HG03575 (cell line): Measurements from ENCODE around the gene PPP2R3A.

Experiments
- ATAC-seq: cut with Tn5 transposase; IDR thresholded peaks from one replicate; pipeline ENCODE4 v1.9.1; 2021; ENCODE audit not compliant: unreplicated experiment, insufficient number of reproducible peaks, low FRiP score; ENCODE audit errors: extremely low read depth

Gene PPP2R3A

DNA sequence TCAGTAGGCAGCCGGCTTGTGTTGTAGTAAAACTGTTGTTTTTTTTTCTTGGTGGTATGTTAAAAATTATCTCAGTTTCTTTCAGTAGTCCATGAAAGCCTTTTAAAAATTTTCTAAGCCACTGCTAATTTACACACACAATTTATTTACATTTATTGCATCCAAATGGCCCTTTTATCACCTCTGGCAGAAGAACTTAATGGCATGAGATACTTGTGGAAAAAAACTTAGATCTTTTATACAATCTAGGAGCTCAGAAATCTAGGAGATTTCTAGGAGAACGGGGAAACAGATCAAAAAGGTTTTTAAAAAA, 1.4 kb downstream of the PPP2R3A start:
- ATAC-seq, result no peak

DNA sequence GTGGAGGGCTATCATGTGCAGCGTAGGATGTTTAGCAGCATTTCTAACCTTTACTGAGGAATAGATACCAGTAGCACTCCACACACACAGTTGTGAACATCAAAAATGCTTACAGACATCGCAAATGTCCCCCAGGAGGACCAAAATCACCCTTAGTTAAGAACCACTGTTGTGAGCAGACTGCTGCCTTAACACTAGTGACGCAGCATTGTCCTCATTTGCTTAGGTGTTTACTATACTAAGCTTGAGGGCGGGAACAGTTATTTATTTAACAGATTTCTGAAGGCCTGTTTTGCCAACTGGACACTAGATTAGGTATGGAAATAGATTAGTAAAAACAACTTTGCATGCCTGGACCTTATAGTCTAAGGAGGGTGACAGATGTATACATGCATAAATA, 2.3 kb downstream of the PPP2R3A start:
- no peak for ATAC-seq

DNA sequence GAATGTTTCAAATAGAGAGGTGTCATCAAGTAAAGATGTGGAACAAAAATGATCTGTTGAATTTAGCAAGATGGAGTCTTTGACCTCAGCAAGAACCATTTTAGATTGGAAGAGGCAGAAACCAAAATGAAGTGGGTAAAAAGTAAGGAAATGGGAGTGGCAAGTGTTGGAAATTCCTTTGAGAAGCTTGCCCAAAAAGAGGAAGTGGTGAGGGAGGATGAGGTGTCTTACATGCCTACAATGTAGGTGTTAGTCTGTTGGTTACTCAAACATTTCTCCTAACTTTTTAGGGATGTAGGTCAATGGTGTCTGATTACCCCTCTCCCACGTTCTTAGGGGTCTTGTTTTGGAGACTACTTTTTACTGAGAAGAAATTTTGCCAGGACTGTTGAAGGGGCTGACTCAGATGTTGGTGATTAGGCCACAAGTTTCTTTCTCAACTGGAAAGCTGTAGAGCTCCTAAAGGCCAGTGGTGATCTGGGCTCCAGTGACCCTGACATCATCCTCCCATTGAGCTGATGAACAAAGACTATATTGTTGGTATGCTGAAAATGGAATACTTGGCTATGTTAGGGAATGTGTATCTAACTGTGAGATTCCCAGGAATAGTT, 5.1 kb downstream of the PPP2R3A start:
- no peak for ATAC-seq

DNA sequence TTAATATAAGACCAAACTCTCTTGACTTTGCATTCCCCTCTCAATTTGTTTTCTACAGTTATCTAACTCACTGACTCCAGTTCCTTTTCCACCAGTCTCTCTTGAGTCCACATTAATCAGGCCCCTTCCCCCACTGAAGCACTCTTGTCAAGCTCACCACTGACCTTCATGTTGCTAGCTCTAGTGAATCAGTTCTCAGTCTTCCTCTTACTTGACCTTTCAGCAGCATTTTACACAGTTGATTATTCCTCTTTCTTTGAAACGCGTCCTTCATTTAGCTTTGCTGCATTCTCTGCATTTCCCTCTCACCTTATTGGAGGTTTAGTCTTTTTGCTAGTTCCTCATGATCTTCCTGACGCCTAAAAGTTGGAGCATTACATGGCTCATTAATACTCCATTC, 8.3 kb downstream of the PPP2R3A start:
- ATAC-seq, result no peak

DNA sequence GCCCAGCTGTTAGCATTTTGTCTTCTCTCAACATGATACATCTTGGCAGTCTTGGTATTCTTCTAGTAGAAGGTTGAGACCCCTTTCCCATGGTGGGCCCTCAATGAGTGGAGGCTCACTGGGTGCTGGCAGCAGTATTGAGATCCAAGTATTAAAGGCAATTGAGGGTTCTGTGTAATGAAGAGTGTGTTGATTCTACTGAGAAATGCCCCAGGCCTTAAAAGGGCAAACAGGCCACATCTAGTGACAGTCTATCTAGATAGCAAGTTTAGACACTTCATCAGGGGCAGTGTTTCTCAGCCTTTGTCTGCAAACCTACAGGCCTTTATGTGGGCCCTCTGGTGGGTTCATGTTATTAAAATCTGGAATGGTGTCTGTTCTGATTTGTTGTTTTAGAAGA, 9.5 kb downstream of the PPP2R3A start:
- no peak for ATAC-seq

DNA sequence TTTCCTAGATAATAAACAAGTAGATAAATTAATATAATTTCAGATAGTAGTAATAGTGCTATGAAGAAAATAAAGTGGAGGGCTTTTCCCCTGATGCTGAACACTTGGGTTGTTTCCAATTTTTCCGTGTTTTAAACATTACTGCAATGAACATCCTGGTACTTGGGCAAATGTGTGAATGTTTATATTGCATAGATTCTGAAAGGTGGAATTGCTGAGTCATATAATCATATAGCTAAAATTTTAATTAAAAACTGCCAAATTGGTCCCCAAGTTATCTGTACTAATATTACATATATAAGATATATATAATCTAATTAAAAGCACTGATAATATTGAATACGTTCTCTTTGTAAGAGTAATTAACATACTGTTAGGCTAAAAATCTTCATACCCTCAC, 10.0 kb downstream of the PPP2R3A start:
- ATAC-seq, result no peak

DNA sequence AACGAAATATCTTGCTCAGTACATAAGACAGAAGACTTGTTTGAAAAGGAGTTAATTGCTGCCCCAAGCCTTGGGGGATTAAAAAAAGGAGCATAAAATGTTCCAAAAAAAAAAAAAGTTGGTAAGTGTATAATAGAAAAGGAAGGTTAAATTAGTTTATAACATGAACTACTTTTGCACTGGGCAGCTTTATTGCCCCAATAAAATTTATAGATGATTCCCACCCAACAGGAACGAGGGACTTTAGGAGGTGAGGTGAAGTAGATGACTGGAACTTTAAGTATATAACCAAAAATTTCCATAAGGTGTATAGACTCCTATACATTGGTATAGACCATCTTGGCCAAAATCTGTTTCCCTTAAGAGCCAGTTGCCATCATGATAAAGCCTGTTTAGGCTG, 14.8 kb downstream of the PPP2R3A start:
- no peak for ATAC-seq

DNA sequence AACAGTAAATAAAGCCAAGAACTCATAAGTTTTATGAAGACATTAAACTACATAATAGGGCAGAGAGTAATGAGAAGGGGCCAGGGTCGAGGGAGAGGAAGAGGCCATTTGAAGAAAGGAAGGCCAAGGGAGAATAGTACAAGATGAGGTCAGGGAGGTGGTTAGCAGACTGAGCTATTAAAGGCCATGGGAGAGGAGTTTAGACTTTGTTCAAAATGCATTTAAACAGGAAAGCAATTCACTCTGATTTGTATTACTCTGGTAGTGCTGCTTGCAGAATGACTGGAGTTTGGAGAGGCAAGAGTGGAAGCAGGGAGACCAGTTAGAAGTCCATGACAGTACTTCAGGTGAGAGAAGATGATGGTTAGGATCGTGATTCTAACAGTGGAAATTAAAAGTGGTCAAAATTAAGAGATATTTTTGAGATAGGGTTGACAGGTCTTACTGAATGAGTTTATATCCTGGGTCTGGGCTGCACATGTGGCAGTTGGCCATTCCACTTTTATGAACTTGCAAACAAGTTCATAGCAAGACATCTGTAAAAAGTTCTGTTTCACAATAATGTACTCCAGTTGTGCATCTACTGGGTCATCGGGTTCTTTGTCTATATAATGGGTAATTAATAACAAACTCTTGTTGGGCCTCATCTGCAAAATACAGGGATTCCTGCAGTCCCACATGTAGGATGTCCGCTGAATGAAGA, 16.3 kb downstream of the PPP2R3A start:
- no peak for ATAC-seq

DNA sequence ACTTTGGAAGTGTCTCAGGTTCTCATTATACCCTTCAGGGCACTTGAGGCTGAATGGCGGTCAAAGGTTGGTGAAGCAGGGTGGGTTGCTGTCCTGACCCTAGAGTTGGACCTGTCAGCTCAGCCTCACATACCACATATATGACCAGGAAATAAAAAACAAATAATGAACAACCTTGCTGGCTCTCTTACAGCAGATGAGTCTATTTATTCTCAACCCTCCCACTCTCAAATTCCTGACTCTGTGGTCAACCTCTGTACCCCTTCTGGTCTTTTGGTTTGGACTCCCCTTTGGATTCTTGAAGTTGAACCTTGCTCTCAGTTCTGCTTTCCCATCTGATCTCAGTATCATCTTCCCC, 16.9 kb downstream of the PPP2R3A start:
- no peak for ATAC-seq

DNA sequence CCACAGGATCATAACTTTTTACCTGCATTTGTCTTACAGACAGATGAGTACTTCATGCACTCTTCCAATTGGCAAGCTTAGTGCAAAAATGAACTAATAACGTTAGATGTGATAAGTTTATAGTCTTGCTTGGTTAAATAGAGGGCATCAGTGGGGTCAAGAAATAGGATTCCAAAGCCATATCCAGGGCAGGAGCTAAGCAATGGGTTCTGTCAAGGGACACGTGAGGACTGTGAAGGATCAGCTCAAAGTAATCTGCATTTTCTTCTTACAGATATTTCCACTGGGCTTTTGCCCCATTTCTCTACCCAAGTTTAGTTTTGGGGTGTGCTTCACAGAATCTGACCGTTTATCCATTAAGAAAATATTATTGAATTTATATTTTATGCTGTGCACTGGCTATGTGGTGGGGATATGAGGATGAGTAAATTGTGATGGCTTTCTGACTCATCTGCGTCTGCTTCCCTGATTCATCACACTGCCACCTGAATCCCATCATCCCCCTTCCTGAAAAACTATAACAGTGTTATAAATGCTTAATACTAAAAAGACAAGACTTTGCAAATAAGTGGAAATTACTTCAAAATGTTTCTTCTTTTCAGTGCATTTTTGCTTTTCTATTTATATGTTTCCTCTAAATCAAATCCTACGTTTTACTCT, 17.5 kb downstream of the PPP2R3A start:
- no peak for ATAC-seq

DNA sequence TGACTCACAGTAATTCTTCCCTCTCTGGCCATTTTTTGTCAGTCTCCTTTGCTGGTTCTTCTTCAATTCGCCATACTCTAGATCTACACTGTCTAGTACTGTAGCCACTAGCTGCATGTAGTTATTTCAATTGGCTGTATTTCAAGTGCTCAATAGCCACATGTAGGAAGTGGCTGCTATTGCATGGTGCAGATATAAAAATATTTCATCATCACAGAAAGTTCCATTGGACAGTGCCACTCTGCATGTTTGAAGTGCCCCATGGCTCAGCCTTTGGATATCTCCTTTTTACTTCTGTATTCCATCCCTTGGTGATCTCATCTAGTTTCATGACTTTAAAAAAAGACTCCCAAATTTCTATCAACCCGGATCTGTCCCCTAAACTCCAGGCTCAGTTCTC, 22.1 kb downstream of the PPP2R3A start:
- no peak for ATAC-seq

DNA sequence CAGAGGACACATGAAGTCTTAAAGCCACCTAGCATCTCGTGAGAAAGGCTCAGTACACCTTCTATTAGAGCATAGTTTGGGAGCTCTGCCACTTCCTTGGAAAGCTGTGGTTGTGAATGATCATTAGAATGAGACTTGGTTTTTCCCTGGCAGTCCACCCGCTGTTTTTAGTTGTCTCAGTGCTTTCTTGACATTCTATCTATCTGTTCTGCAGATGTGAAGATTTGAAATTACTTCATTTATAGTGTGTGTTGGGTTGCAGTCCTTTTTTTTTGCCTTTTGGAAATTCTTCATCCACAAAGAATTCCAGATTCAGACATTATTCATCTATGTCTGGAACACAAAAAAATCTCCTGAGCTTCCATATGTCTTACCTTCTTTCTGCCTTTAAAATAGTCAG, 23.7 kb downstream of the PPP2R3A start:
- ATAC-seq, result no peak

DNA sequence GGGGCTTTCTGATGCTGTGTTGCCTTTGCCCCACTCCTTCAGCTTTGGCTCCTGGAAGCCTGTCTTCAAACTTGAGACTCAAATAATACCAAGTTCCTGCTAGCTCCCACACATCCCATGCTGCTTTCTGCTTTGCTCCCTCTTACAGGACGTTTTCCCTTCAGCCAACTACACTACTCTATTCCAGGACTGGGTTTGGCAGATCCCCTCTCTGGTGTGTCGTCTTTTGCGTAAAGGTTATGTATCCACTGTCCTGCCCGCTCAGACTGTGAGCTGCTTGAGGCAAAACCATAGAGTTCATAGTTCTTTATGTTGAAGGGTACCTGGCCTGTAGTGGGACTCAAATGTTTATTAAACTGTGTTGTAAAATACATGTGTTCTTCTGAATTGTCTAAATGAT, 25.4 kb downstream of the PPP2R3A start:
- ATAC-seq, result no peak

DNA sequence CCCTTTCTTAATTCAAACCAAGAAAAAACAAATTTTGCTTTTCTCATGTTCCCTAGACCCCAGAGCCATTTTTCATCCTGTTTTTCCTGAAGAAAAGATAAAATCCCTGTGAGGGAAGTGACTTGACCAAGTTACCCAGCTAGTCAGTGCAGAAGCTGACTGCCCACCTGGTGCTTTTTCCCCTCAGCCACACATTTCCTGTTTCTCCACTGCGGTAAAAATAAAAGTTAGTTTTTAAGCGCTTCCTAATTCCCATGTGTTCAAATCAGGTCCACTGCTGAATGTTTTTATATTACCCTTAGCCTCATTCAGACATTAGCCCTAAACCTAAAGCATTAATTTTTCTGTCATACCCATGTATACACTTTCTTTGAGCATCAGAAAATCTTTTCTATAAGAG, 26.1 kb downstream of the PPP2R3A start:
- ATAC-seq, result no peak

DNA sequence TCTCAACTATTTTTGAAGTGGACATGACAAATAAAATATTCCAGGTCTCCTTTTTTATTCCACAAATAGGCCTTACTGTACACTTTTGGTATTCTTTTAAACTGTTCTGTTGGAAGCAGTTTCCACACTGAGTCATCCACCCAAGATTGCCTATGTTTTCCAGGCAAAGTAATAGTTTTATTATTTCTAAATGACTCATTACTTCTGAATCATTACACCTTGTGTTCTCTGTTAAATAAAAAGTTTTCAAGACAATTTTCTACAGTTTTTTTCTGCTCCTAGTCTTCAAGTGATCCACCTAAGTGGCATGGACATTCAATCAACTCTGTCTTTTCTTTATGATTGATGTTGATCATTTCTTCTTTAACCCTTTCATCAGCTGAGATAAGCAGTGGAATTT, 26.5 kb downstream of the PPP2R3A start:
- ATAC-seq, result no peak

DNA sequence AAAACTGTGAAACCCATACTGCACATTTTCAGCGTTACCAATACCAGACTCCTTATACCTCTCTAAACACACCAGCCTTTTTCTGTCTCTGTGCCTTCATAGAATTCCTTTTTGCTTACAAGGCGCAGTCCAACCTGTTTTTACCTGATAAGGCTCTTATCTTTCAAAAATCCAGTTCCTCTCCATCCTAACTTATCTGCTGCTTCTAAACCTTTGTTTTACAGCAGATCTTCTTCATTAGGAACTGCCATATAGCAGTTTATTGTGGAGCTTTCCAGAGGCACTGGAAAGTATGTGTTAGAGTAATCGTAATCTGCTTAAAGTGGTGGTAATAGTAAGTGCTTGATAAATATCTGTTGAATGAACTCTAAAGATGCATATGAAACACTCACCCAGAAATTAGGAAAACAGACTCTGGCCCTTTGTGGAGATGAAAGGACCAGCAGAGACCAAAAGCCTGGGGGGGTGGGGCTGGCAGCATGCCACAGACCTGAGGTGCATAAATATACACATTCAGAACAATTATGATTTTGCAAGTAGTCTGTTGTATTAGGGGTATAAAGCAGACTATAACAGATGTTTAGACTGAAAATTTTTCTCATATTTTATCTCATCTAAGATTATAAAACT, 29.3 kb downstream of the PPP2R3A start:
- no peak for ATAC-seq

DNA sequence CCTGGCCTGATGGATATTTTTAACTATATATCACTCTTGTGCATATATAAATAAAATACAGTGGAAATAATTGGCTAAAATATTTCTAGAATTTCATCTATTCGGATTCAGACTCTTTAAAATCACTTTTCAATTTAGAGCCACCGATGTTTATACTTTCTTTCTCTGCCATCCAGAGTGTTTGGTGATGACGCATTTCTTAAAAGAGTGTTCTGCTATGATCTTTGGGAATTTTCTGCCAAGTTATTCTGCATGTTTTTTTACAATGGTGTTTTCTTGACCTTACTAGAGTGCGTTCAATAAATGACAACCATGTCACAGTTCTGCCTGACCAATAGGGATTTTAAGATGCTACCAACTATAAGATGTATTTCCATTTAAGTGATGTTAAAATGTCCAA, 30.2 kb downstream of the PPP2R3A start:
- no peak for ATAC-seq

DNA sequence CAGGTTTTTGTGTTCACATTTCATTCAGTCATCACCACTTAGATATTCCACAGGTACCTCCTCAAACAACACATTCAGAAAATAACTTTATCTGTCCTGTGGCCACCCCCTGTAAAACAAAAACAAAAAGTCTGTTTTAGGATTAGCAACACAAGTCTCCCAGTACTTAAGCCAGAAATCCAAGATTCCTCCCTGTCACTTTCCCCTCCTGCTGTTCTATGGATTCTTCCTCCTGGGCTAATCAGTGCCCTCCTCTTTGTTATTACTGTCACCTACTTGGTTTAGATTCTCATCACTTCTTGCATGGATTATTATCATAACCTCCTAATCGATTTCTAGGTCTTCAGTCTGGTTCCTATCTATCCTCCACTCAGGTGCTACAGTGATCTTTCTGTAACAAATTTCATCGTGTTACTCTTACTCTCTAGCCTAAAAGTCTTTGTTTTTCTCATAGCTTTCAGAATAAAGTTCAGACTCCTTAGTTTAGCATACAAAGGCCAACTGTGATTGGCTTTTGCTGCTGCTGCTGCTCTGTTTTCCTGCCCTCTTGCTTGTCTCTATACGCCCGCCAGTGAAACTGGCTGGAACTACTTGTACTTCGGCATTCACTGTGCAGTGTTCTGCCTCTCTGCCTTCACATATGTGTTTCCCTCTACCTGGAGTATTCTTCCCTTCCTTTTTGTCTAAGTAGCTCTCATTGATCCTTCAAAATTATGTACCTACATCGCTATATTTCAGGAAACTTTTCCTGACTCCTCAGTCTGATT, 32.2 kb downstream of the PPP2R3A start:
- ATAC-seq, result no peak

DNA sequence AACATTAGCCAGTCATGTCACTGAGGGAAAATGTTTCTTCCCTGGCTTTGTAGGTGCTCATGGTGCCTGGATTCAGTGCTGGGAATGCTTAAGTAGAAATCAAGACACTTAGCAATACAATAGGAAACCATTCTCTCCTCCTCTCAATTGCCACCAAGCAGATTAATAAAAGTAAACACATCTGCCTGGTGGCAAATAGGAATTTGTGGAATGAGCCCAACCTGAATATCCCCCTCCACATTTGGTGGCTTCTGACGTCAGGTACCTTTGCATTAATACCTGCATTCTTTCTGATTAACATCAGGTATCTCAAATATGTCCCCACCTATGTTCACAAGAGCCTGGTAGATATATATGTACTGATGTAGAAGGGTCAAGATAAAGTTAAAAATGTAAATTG, 42.7 kb downstream of the PPP2R3A start:
- ATAC-seq, result no peak
